ENCODE data around the gene MT1A.

MT1A gene

DNA sequence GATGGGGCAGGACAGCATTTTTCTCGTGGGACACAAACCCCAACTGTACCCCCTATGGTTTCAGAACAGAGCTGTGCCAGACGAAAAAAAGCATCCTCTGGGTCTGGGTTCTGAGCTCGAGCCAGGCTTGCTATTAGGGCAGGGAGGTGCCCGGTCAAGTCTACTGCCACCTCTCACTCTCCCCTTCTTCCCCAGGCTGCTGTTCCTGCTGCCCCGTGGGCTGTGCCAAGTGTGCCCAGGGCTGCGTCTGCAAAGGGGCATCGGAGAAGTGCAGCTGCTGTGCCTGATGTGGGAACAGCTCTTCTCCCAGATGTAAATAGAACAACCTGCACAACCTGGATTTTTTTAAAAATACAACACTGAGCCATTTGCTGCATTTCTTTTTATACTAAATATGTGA, 11.8 kb upstream of the MT1A start:
- Histone ChIP-seq H3K27ac (peak overlapping the region in 17 of 21 experiments; percentile 79 to 96 (median 88)), H3K4me3 (peak overlapping the region; percentile 30 to 65 (median 52))

DNA sequence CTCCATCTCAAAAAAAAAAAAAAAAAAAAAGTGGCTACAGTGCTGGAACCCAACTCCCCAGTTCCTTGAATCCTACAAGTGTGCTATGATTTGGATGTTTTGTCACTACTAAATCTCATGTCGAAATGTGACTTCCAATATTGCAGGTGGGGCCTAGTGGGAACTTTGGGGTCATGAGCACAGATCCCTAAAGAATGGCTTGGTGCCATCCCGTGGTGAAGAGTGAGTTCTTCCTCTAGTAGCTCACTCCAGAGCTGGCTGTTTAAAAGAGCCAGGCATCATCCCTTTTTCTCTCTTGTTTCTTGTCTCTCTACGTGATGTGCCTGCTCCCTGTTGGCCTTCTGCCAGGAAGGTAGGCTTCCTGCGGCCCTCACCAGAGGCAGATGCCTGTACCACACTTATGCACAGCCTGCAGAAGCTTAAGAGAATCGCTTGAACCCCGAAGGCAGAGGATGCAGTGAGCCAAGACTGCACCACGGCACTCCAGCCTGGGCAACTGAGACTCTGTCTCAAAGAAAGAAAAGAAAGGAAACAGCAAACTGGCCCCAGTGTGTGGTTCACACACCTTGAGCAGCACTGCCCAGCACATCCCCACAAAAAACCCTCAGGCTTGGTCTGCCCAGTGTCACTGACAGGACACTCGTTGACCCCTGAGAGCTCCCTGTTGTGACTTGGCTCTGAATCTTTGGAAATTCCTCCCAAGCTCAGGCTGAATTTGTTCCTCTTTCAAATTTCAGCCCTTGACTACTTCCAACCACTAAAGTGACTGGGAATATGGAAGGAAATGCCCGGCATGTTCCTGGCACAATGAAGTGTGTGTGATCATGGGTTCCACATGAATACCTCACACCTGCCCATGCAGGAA, 9.7 kb upstream of the MT1A start:
- Histone ChIP-seq H3K4me3 (no peak overlapping the region), H3K27ac (peak overlapping the region in 4 of 21 experiments; percentile 3 to 41 (median 40))

DNA sequence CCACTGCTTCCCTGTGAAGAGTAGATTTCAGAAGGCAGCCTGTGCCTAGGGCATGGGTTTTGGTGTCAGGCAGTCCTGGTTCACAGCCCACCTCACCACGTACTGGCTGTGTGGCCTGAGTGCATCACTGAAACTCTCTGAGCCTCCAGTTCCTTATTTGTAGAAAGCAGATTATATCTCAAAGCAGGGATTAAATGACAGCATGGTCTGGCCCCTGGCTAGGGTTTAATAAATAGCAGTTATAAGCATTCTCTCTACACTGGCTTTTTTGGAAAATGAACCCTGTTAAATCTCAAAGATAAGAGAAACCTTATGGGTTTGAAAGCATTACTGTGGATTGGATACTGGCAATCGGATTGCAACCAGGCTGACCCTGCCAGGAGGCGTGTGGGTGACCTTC, 8.9 kb upstream of the MT1A start:
- Histone ChIP-seq H3K4me3 (no peak overlapping the region), H3K27ac (peak overlapping the region in 2 of 21 experiments; percentile 40)

DNA sequence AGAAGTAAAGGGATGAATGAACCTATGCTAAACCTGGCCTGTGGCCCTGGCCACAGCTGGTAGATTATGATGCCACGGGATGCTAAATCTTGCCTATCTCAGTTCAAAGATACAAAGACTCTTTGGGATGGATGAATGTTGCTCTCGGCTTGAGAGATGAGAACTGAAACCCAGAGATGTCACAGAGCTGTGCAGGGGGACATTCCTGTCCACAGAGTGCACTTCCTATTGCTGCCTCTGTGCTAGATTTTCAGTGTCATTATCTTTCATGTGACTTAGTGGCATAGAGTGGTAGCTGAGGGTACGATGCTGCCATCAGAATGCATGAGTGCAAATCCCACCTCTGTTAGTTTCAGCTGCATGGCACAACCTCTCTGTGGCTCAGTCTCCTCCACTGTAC, 8.3 kb upstream of the MT1A start:
- H3K27ac ChIP-seq: no peak overlapping the region
- H3K4me3 ChIP-seq: no peak overlapping the region

DNA sequence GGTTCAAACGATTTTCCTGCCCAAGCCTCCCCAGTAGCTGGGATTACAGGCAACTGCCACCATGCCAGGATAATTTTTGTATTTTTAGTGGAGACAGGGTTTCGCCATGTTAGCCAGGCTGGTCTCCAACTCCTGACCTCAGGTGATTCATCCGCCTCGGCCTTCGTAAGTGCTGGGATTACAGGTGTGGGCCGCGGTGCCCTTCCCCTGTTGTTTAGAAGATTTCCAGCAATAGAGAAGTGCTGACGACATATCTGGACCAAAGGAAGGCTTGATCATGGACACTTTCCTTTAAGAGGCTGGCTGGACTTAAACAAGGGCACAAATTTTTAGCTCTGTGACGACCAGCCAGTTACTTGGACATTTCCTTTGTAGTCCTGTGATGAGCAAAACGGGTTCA, 7.3 kb upstream of the MT1A start:
- Histone ChIP-seq H3K27ac (peak overlapping the region in 9 of 21 experiments; percentile 31 to 90 (median 66)), H3K4me3 (no peak overlapping the region)

DNA sequence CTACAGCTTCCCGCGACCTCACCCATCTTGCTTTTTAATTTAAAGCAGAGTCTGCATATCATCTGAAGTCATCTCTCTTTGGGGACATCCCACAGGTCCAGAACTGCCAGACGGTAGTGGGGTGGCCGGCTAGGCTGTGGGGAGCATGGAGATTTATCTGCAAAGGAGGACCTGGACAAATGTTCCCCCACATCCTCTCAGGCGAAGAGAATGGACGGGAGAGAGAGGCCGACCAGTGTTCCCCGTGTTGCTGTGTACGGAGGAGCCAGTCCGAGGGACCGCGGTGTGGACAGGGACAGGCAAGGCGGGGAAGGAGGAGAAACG, 6.7 kb upstream of the MT1A start:
- peak overlapping the region in 19 of 21 experiments; percentile 22 to 90 (median 57) for H3K27ac ChIP-seq
- H3K4me3 ChIP-seq: peak overlapping the region; percentile 19 to 47 (median 32)

DNA sequence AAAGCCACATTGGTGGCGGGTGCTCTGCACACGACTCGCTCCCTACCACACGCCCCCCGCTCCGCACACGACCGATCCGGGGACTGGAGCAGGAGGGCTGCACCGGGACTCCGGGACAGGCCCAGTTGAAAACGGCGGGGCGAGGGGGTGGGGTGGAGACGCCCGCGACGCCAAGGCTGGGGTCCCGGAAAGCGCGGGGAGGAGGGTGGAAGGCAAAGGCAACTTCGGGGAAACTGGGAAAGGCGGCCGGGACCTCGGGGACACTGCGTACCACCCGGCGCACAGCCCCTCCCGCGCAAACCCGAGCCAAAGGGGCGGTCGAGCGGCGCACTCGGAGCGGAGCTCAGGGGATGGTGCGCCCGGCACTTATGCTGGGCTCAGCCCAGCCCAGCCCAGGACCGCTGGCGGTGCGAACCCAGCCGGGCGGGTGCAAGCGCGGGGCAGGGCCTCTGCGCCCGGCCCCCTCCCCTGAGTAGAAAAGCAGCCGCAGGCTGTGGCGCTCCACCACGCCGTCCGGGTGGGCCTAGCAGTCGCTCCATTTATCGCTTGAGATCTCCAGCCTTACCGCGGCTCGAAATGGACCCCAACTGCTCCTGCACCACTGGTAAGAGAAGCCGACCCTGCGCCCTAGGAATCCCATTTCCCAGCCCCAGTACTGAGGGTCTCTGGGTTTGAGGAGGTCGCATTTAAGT, 6.2 kb upstream of the MT1A start, which contains the start of gene MT1M:
Gene MT1M, plus strand, starts transcription at position 504 of the 692 bp plus-strand sequence. Its CDS starts 73 bp downstream, at position 577.
- Histone ChIP-seq H3K4me3 (peak within 1 kb of the TSS; percentile 19 to 47 (median 32)), H3K27ac (peak within 1 kb of the TSS in 19 of 21 experiments; percentile 31 to 90 (median 59))

DNA sequence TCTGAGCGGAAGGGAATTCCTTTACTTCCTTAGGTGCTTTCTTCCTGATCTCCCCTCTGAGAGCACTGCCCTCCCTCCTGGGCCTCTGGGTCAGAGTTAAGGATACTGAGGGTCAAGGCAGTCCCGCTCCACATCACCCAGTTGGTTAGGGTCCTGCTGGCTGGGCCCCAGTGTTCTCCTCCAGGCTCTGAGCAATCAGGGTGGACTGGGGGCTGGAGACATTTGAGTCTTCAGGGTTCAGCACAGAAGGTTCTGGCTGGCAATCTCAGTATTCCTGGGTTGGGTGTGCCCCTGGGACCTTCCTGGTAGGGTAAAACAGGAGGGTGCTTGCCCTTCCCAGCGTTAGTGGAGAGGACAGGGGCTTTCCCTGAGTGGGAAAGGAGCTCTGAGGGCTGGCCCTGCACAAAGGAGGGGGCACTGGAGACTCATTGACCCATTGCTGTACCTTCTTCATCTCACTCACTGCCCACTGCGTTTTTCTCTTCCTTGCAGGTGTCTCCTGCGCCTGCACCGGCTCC, 5.6 kb upstream of the MT1A start:
- H3K4me3 ChIP-seq: peak overlapping the region; percentile 19 to 47 (median 32)
- peak overlapping the region in 16 of 21 experiments; percentile 31 to 90 (median 60) for H3K27ac ChIP-seq

DNA sequence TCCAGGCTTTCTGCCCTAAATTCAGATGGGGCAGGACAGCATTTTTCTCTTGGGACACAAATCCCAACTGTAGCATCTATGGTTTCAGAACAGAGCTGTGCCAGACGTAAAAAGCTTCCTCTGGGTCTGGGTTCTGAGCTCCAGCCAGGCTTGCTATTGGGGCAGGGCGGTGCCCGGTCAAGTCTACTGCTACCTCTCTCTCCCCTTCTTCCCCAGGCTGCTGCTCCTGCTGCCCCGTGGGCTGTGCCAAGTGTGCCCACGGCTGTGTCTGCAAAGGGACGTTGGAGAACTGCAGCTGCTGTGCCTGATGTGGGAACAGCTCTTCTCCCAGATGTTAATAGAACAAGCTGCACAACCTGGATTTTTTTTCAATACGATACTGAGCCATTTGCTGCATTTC, 4.9 kb upstream of the MT1A start:
- Histone ChIP-seq H3K27ac (peak overlapping the region in 8 of 21 experiments; percentile 11 to 90 (median 70)), H3K4me3 (peak overlapping the region in 2 of 7 experiments; percentile 6 to 47)

DNA sequence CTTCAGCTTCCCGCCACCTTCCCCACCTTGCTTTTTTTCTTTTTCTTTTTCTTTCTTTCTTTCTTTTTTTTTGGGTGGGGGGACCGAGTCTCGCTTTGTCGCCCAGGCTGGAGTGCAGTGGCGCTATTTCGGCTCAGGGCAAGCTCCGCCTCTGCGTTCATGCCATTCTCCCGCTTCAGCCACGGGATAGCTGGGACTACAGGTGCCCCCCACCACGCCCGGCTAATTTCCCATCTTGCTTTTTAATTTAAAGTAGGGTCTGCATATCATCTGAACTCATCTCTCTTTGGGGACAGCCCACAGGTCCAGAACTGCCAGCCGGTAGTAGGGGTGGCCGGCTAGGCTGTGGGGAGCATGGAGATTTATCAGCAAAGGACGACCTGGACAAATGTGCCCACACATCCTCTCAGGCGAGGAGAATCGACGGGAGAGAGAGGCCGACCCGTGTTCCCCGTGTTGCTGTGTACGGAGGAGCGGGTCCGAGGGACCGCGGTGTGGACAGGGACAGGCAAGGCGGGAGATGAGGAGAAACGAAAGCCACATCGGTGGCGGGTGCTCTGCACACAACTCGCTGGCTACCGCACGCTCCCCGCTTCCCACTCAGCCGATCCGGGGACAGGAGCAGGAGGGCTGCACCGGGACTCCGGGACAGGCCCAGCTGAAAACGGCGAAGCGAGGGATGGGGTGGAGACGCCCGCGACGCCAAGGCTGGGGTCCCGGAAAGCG, 3.6 kb upstream of the MT1A start:
- H3K4me3 ChIP-seq: no peak overlapping the region
- no peak overlapping the region for H3K27ac ChIP-seq

DNA sequence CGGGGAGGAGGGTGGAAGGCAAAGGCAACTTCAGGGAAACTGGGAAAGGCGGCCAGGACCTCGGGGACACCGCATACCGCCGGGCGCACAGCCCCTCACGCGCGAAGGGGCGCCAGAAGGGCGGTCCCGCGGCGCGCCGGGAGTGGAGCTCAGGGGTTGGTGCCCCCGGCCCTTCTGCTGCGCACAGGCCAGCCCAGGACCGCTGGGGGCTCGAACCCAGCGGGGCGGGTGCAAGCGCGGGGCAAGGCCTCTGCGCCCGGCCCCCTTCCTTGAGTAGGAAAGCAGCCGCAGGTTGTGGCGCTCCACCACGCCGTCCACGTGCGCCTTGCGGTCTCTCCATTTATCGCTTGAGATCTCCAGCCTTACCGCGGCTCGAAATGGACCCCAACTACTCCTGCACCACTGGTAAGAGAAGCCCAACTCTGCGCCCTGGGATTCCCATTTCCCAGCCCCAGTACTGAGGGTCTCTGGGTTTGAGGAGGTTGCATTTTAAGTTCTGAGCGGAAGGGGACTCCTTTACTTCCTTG, 3.0 kb upstream of the MT1A start:
- H3K4me3 ChIP-seq: no peak overlapping the region

DNA sequence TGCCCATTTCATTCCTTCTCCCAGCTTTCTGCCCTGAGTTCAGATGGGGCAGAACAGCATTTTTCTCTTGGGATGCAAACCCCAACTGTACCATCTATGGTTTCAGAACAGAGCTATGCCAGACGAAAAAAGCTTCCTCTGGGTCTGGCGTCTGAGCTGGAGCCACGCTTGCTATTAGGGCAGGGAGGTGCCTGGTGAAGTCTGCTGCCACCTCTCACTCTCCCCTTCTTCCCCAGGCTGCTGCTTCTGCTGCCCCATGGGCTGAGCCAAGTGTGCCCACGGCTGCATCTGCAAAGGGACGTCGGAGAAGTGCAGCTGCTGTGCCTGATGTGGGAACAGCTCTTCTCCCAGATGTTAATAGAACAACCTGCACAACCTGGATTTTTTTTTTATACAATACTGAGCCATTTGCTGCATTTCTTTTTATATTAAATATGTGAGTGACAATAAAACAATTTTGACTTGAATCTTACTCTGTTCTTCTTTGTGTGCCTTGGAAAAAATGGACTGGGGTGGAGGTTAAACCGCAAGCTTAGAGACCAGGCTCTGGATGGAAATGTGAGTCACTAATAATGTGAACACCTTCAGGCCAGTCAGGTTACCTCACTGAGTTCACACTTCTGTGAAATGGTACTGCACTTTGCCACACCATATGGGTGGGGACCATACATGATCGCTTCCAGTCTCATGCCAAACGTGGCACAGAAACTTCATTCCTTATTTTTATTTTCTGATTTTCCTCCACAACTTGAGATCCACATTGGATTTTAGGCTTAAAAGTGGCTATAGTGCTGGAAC, 1.7 kb upstream of the MT1A start:
- H3K27ac ChIP-seq: no peak overlapping the region
- H3K4me3 ChIP-seq: no peak overlapping the region

More for the DNA sequence above, 3.0 kb upstream of the MT1A start:
- no peak overlapping the region for H3K27ac ChIP-seq

DNA sequence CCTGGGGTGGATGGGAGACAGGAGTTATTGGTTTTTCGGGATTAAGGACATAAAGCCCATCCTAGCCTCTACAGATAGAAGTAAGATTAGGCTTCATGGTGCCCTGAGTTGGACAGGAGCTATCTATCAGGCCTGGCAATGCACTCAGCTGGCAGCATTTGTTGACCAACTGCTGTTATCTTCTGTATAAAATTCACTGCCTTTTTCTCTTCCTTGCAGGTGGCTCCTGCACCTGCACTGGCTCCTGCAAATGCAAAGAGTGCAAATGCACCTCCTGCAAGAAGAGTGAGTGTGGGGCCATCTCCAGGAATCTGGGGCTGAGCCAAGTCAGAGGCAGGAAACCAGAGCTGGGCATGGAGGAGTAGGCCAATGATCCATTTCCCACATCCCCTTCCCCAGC, 579 bp downstream of the MT1A start:
- Histone ChIP-seq H3K27ac (peak overlapping the region in 1 of 21 experiments; percentile 26), H3K4me3 (no peak overlapping the region)

DNA sequence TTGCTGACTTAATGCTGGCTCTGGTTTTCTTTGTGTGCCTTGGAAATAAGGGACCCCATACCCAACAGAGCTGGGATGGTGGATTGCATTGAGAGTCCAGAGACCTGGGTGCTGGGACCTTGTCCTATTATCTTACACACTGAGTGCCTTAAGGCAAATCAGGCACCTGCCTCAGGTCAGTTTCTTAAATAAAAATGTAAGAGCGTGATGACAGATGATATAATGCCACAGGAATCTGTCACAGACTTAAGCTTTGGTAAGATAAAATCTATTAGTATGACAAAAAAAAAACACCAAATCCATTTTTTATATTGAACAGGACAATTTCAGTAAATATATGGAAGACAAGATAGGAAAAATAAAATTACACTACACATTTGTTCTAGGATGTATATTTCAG, 1.6 kb downstream of the MT1A start:
- H3K4me3 ChIP-seq: no peak overlapping the region
- no peak overlapping the region for H3K27ac ChIP-seq

DNA sequence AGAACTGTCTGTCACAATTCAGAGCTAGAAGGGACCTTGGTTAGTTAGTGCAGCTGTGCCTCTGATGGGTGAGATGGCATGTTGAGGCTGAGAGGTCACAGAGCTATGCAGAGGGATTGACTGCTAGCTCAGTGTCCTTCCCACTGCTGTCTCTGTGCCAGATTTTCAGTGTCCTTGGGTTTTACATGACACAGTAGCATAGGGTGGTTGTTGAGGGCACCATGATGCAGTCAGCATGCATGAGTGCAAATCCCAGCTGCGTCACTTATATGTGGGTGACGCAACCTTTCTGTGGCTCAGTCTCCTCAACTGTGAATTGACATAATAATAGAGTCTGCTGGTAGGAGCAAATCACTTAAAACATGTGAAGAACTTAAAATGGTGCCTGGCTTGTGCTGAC, 2.7 kb downstream of the MT1A start:
- Histone ChIP-seq H3K4me3 (no peak overlapping the region), H3K27ac (no peak overlapping the region)

DNA sequence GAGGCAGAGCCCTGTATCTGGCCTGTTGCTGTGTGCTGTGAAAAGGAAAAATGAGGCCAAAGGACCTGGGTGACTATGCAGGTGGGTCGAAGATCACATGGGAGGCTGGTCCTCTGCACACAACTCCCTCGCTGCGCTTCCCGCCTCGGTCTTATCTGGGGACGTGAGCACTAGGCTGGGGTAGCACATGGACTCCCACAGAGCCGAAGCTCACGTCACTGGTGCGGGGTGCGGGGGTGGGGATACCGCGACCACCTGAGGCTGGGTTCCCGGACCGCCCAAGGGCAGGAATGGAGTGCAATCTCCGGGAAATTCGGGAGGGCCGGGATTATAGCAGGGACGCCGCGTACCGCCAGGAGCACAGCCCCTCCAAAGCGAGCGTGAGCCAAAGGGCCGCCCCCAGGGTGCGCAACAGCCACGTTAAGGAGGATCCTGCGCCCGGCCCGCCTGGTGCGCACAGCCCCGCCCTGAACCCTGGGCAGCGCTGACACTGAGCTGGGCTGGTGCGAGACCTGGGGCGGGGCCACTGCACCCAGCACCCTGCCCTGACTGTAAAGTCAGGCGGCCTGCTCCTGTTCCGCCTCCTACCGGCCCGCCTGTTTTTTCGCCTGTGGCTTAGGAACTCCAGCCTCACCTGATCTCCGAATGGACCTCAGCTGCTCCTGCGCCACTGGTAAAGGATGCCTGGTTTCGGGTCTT, 4.8 kb downstream of the MT1A start:
- Histone ChIP-seq H3K27ac (peak overlapping the region in 2 of 21 experiments; percentile 21 to 28), H3K4me3 (peak overlapping the region; percentile 7 to 25 (median 12))

DNA sequence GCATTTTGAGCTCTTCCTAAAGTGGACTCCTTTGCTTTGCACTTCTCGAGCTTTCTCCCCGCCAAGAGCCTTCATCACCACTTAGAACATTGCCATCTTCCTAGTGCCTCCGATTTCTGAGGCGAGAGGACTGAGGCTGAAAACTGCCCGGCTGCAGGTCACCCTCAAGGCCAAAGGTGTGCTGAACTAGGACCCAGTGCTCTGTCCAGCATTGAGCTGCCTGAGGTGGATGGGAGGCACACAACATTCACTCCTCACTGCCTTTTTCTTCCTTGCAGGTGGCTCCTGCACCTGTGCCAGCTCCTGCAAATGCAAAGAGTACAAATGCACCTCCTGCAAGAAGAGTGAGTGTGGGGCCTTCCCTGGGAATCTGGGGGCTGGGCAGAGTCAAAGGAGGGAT, 5.4 kb downstream of the MT1A start:
- Histone ChIP-seq H3K4me3 (peak overlapping the region in 2 of 7 experiments; percentile 12 to 14), H3K27ac (no peak overlapping the region)

DNA sequence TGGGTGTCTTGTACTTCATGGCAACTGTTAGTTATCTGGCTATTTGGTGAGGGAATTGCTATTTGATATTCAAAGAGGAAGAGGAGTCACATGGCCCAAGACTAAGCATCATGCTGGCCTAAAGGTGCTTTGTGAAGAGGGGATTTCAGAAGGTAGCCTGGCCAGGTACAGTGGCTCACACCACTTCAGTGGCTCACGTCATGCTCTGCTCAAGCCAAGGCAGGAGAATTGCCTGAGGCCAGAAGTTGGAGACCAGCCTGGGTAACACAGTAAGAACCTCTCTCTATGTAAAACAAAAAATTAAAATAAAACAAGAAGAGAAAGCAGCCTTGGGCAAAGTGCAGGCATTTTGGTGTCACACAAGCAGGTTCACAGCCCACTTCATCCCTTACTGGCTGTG, 6.8 kb downstream of the MT1A start:
- Histone ChIP-seq H3K27ac (no peak overlapping the region), H3K4me3 (no peak overlapping the region)

Data from skin epidermis (tissue), 12 donors.